ENCODE data around the gene B4GALT6. TPM values are rescaled to one million over a fixed set of nuclear protein-coding genes. Genes with fewer than 3 reads are reported as not detected.

Gene B4GALT6
- total RNA-seq, 1 donor from 2014 or later, result 31.6 TPM

DNA sequence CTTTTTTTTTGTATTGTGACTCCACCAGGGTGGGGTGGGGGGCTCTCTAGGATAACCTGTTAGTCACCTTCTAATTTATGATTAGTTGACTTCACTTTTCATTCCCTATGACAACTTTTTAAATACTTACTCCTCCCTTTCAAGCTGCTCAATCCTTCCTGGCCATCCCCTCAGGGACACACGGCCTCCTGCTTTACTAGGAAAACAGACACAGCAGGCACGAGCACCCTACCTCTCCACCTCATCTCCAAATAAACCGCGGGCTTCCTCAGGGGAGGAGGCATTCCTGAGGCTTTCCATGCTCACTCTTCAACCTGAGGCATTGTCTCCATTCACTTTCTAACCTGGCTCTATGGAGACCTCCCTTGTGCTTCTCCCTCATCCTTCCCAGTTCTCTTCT lies 33.0 kb downstream of the B4GALT6 start:
- Mint-ChIP-seq H3K4me1 (ENCODE audit: unreplicated experiment) (peaks cover 8% of the 10 kb centered on the region), H3K27ac (ENCODE audit: unreplicated experiment) (no peak overlapping the region), H3K36me3 (ENCODE audit: low read depth, unreplicated experiment) (peaks cover 16% of the 10 kb centered on the region), H3K9me3 (ENCODE audit: unreplicated experiment) (no peaks in the 10 kb centered on the region), H3K27me3 (ENCODE audit: unreplicated experiment) (peaks cover 8% of the 10 kb centered on the region), H3K4me3 (ENCODE audit: unreplicated experiment) (no peak overlapping the region)
- TF ChIP-seq, protein P1, sequence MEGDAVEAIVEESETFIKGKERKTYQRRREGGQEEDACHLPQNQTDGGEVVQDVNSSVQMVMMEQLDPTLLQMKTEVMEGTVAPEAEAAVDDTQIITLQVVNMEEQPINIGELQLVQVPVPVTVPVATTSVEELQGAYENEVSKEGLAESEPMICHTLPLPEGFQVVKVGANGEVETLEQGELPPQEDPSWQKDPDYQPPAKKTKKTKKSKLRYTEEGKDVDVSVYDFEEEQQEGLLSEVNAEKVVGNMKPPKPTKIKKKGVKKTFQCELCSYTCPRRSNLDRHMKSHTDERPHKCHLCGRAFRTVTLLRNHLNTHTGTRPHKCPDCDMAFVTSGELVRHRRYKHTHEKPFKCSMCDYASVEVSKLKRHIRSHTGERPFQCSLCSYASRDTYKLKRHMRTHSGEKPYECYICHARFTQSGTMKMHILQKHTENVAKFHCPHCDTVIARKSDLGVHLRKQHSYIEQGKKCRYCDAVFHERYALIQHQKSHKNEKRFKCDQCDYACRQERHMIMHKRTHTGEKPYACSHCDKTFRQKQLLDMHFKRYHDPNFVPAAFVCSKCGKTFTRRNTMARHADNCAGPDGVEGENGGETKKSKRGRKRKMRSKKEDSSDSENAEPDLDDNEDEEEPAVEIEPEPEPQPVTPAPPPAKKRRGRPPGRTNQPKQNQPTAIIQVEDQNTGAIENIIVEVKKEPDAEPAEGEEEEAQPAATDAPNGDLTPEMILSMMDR (IDR thresholded peaks at IDR 0.05; ENCODE audit: unreplicated experiment), result no peak
- no peak for DNase-seq (ENCODE audit: low spot score)

DNA sequence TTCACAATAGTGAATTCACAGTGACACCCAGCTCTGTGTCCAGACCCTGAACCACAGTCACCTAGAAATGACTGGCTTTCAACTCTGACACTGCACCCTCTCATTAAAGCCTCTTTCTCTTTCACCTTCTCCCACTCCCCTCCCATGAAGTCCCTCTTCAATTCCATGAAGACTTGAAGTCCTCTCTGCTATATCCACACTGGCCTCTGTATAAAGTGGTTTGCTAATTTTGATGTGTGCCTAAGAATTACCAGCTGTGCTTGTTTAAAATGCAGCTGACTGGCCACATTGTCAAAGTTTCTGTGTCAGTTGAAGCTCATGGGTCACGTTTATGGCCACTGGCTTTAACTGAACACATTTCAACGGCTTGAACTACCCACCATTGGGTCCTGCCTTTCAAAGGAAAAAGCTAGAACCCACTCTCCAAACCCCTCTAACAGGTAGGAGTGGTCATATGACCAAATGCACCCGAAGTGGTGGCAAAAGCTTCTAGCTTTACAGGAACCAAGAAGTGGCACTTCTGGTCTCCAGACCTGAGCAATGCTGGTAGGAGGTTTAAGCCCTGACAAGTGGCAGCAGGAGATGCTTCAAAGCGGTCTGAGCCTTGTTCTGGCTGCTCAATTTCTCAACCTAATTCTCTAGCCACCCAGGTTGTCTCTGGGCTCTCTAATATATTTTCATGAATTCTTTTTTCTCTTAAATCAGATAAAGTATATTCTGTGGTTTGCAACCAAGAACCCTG lies 34.2 kb downstream of the B4GALT6 start:
- Mint-ChIP-seq H3K27me3 (ENCODE audit: unreplicated experiment) (peaks cover 8% of the 10 kb centered on the region), H3K27ac (ENCODE audit: unreplicated experiment) (no peak overlapping the region), H3K36me3 (ENCODE audit: low read depth, unreplicated experiment) (peaks cover 16% of the 10 kb centered on the region), H3K4me1 (ENCODE audit: unreplicated experiment) (peaks cover 8% of the 10 kb centered on the region), H3K4me3 (ENCODE audit: unreplicated experiment) (no peak overlapping the region), H3K9me3 (ENCODE audit: unreplicated experiment) (no peaks in the 10 kb centered on the region)
- TF ChIP-seq, protein P1 (IDR thresholded peaks at IDR 0.05; ENCODE audit: unreplicated experiment), result no peak
- no peak for DNase-seq (ENCODE audit: low spot score)

DNA sequence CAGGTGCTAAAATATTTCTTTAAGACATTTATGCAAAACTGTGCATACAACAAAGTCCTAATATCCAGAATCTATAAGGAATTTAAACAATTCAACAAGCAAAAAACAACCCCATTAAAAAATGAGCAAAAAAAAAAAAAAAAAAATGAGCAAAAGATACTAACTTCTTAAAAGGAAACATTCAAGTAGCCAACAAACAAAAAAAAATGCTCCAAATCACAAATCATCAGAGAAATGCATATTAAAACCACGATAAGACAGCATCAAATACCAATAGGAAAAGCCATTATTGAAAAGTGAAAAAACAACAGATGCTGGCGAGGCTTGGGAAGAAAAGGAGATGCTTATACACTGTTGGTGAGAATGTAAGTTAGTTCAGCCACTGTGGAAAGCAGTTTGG lies 34.9 kb downstream of the B4GALT6 start:
- Mint-ChIP-seq H3K9me3 (ENCODE audit: unreplicated experiment) (no peaks in the 10 kb centered on the region), H3K27ac (ENCODE audit: unreplicated experiment) (no peak overlapping the region), H3K4me1 (ENCODE audit: unreplicated experiment) (peaks cover 8% of the 10 kb centered on the region), H3K4me3 (ENCODE audit: unreplicated experiment) (no peak overlapping the region), H3K27me3 (ENCODE audit: unreplicated experiment) (peaks cover 8% of the 10 kb centered on the region), H3K36me3 (ENCODE audit: low read depth, unreplicated experiment) (peaks cover 16% of the 10 kb centered on the region)
- TF ChIP-seq, protein P1 (IDR thresholded peaks at IDR 0.05; ENCODE audit: unreplicated experiment), result no peak
- no peak for DNase-seq (ENCODE audit: low spot score)

DNA sequence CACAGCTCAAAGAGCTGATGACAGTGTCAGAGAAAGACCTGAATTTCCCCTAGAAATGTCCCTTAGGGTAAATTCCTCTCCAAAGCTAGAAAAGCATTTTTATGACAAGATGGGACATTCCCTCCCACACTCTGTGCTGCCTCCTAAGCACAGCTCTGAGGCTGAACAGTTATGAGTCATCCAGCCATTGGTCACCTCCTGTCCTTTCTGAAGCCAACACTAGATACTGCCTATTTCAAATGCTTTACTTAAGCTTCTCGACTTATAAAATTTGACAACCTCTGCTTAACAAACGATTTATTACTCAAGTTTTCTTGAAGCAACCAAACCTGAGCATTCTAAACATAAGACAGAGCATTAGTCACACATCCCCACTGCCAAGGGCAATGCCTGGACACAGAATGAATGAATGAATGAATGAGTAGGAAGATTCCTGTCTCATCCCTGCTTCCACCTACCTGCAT lies 35.4 kb downstream of the B4GALT6 start:
- Mint-ChIP-seq H3K27ac (ENCODE audit: unreplicated experiment) (no peak overlapping the region), H3K4me1 (ENCODE audit: unreplicated experiment) (peaks cover 8% of the 10 kb centered on the region), H3K9me3 (ENCODE audit: unreplicated experiment) (no peaks in the 10 kb centered on the region), H3K36me3 (ENCODE audit: low read depth, unreplicated experiment) (peaks cover 16% of the 10 kb centered on the region), H3K27me3 (ENCODE audit: unreplicated experiment) (peaks cover 8% of the 10 kb centered on the region), H3K4me3 (ENCODE audit: unreplicated experiment) (no peak overlapping the region)
- TF ChIP-seq, protein P1 (IDR thresholded peaks at IDR 0.05; ENCODE audit: unreplicated experiment), result no peak
- no peak for DNase-seq (ENCODE audit: low spot score)

DNA sequence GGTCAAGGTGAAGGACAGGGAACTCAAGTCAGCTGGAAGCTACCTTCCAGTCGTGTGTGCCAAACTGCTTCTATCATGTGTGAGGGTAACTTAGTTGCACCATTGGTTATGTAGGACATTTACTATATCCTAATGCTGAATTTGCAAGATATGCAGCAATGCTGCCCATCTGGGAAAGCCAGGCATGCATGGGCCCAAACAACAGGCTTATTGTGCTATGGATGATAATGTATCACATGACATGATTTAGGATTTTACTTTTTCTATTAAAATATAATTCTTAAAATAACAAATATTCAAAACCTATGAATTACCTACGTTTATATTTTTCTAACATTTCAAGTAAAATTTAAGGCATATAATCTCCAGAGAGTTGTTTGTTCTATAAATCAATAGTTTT lies 35.9 kb downstream of the B4GALT6 start:
- Mint-ChIP-seq H3K27me3 (ENCODE audit: unreplicated experiment) (peaks cover 8% of the 10 kb centered on the region), H3K4me1 (ENCODE audit: unreplicated experiment) (peaks cover 8% of the 10 kb centered on the region)
- DNase-seq (ENCODE audit: low spot score), result no peak

More for the DNA sequence above, 35.9 kb downstream of the B4GALT6 start:
- Mint-ChIP-seq H3K36me3 (ENCODE audit: low read depth, unreplicated experiment) (peaks cover 12% of the 10 kb centered on the region), H3K4me3 (ENCODE audit: unreplicated experiment) (no peak overlapping the region), H3K27ac (ENCODE audit: unreplicated experiment) (no peak overlapping the region), H3K9me3 (ENCODE audit: unreplicated experiment) (no peaks in the 10 kb centered on the region)
- TF ChIP-seq, protein P1 (IDR thresholded peaks at IDR 0.05; ENCODE audit: unreplicated experiment), result no peak
